DOHH2 (cell line): ENCODE data around the gene RNF6.

Source experiments
- H3F3A ChIP-seq: fragments of 200-600 bp; sonication (generic), shearing (Covaris generic); 2 replicates; pipeline ENCODE4 v1.6.0; 2016; ENCODE audit warnings: antibody characterized with exemption, mild to moderate bottlenecking; ENCODE audit not compliant: control insufficient read depth, insufficient read depth
- H3K27ac ChIP-seq: fragments of 200-600 bp; sonication (generic); 2 replicates; pipeline ENCODE4 v1.5.1; 2014; ENCODE audit warnings: low read depth, mild to moderate bottlenecking, low read length, moderate library complexity
- H3K27me3 ChIP-seq: fragments of 200-600 bp; sonication (generic); 2 replicates; pipeline ENCODE4 v1.6.1; 2014; ENCODE audit warnings: mild to moderate bottlenecking, low read length, mixed read lengths; ENCODE audit not compliant: control insufficient read depth
- H3K36me3 ChIP-seq: fragments of 200-600 bp; sonication (generic); 2 replicates; pipeline ENCODE4 v1.6.1; 2014; ENCODE audit warnings: mild to moderate bottlenecking, low read length, moderate library complexity, mixed read lengths; ENCODE audit not compliant: control insufficient read depth
- H3K4me1 ChIP-seq: fragments of 200-600 bp; sonication (generic); 2 replicates; pipeline ENCODE4 v1.6.1; 2014; ENCODE audit warnings: mild to moderate bottlenecking, low read length, mixed read lengths; ENCODE audit not compliant: control insufficient read depth
- H3K4me2 ChIP-seq: fragments of 200-600 bp; sonication (generic); 2 replicates; pipeline ENCODE4 v1.6.0; 2014; ENCODE audit warnings: mild to moderate bottlenecking, low read length, moderate library complexity
- H3K4me3 ChIP-seq: fragments of 200-600 bp; sonication (generic); 2 replicates; pipeline ENCODE4 v1.5.1; 2014; ENCODE audit warnings: mild to moderate bottlenecking, low read length, mixed read lengths
- H3K79me2 ChIP-seq: fragments of 200-600 bp; sonication (generic); 2 replicates; pipeline ENCODE4 v1.6.1; 2014; ENCODE audit warnings: mild to moderate bottlenecking, low read length, mixed read lengths; ENCODE audit not compliant: control insufficient read depth
- H3K9me2 ChIP-seq: fragments of 200-600 bp; sonication (generic); replicated peaks from 2 replicates; pipeline ENCODE4 v1.6.1; 2014; ENCODE audit warnings: mild to moderate bottlenecking, low read length, mixed read lengths; ENCODE audit not compliant: control insufficient read depth
- H3K9me3 ChIP-seq: fragments of 200-600 bp; sonication (generic); 2 replicates; pipeline ENCODE4 v1.6.1; 2014; ENCODE audit warnings: antibody characterized with exemption, low read length, mixed read lengths; ENCODE audit not compliant: control insufficient read depth, insufficient read depth
- H4K20me1 ChIP-seq: fragments of 200-600 bp; sonication (generic); 2 replicates; pipeline ENCODE4 v1.6.0; 2014; ENCODE audit warnings: low read depth, mild to moderate bottlenecking, antibody characterized with exemption, low read length, moderate library complexity; ENCODE audit not compliant: control insufficient read depth, insufficient read depth
- CTCF ChIP-seq: fragments of 200-600 bp; sonication (generic); IDR thresholded peaks from one replicate; pipeline ENCODE4 v1.5.1; 2014; ENCODE audit warnings: antibody characterized with exemption, mild to moderate bottlenecking, low read depth, low read length; ENCODE audit not compliant: poor library complexity, severe bottlenecking
- EZH2phosphoT487 ChIP-seq: fragments of 200-600 bp; sonication (generic); IDR thresholded peaks from 2 replicates; pipeline ENCODE4 v1.6.1; 2017; ENCODE audit warnings: borderline replicate concordance, mild to moderate bottlenecking, antibody characterized with exemption, low read length, moderate library complexity, mixed read lengths

The RNF6 gene

GRCh38 chr13:26230703-26231102, 8.6 kb upstream of the RNF6 start:
- Histone ChIP-seq H3K79me2 (no peaks in the 10 kb centered on the region), H3K4me3 (no peak overlapping the region), H3K4me1 (no peaks in the 10 kb centered on the region), H3K27ac (no peak overlapping the region), H3K9me2 (no peaks in the 10 kb centered on the region), H3K36me3 (no peaks in the 10 kb centered on the region), H4K20me1 (no peaks in the 10 kb centered on the region), H3K4me2 (no peak overlapping the region), H3F3A (no peaks in the 10 kb centered on the region), H3K9me3 (no peaks in the 10 kb centered on the region), H3K27me3 (no peaks in the 10 kb centered on the region)
- TF ChIP-seq EZH2phosphoT487 (no peak), CTCF (no peak)

- no peak for TF ChIP-seq EZH2phosphoT487
- no peak for TF ChIP-seq CTCF
- Histone ChIP-seq H3K27ac (no peak overlapping the region), H3K4me1 (no peaks in the 10 kb centered on the region), H3K9me3 (no peaks in the 10 kb centered on the region), H3K9me2 (no peaks in the 10 kb centered on the region), H3F3A (no peaks in the 10 kb centered on the region), H3K36me3 (no peaks in the 10 kb centered on the region), H3K27me3 (no peaks in the 10 kb centered on the region), H3K4me2 (no peak overlapping the region), H3K79me2 (no peaks in the 10 kb centered on the region), H3K4me3 (no peak overlapping the region), H4K20me1 (no peaks in the 10 kb centered on the region)
These were observed 7.0 kb upstream of the RNF6 start for GRCh38 chr13:26229080-26229615.

- H3K36me3 ChIP-seq: no peaks in the 10 kb centered on the region
- no peak for TF ChIP-seq CTCF
- TF ChIP-seq EZH2phosphoT487: no peak
These were observed 6.0 kb upstream of the RNF6 start for GRCh38 chr13:26228096-26228495.

More at GRCh38 chr13:26228096-26228495, 6.0 kb upstream of the RNF6 start:
- H3K27ac ChIP-seq: no peak overlapping the region
- no peaks in the 10 kb centered on the region for H3F3A ChIP-seq
- no peaks in the 10 kb centered on the region for H3K79me2 ChIP-seq
- no peak overlapping the region for H3K4me2 ChIP-seq
- H3K9me3 ChIP-seq: no peaks in the 10 kb centered on the region
- peaks cover 2% of the 10 kb centered on the region for H3K4me1 ChIP-seq
- H3K9me2 ChIP-seq: no peaks in the 10 kb centered on the region
- no peaks in the 10 kb centered on the region for H4K20me1 ChIP-seq
- no peak overlapping the region for H3K4me3 ChIP-seq
- H3K27me3 ChIP-seq: no peaks in the 10 kb centered on the region
